ENCODE data around the gene NPB.

Gene NPB

DNA sequence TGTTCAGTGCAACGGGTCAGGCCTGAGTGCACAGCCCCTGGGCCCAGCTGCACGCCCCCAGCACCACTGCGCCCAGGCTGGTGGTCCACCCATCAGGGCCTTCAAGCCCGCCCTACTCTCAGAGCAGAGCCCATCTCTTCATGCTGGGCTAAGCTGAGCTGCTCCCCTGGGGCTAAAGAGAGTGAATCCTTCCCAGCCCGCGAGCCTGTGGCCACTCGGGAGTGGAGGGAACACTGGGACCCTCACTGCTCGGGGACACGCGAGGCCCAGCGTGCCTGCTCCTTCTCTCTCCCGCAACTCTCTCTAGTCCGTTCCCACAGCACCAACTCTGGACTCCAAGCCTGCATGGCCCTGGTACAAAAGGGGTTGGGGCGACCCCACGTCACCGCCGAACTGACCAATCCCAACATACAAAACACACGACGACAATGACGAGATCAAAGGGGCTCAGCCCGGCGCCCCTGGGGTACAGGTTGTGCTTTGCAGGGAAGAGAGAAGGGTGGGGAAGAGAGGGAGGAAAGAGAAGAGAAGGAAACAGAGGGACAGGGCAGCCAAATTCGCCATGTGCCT, 20.0 kb downstream of the NPB start:
- no peak overlapping the region for H3K4me3 ChIP-seq (ENCODE audit: low read length)
- TF ChIP-seq, protein P1, sequence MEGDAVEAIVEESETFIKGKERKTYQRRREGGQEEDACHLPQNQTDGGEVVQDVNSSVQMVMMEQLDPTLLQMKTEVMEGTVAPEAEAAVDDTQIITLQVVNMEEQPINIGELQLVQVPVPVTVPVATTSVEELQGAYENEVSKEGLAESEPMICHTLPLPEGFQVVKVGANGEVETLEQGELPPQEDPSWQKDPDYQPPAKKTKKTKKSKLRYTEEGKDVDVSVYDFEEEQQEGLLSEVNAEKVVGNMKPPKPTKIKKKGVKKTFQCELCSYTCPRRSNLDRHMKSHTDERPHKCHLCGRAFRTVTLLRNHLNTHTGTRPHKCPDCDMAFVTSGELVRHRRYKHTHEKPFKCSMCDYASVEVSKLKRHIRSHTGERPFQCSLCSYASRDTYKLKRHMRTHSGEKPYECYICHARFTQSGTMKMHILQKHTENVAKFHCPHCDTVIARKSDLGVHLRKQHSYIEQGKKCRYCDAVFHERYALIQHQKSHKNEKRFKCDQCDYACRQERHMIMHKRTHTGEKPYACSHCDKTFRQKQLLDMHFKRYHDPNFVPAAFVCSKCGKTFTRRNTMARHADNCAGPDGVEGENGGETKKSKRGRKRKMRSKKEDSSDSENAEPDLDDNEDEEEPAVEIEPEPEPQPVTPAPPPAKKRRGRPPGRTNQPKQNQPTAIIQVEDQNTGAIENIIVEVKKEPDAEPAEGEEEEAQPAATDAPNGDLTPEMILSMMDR (IDR thresholded peaks at IDR 0.05; ENCODE audit: insufficient read depth, low read depth, low read length, missing control alignments): no peak

GRCh38 chr17:81922566-81923301, 20.7 kb downstream of the NPB start:
- no peak for DNase-seq (ENCODE audit: low read depth)
- TF ChIP-seq, protein P1 (IDR thresholded peaks at IDR 0.05; ENCODE audit: insufficient read depth, low read depth, low read length, missing control alignments): no peak
- H3K4me3 ChIP-seq (ENCODE audit: low read length): no peak overlapping the region

More for the DNA sequence above, 20.0 kb downstream of the NPB start:
- DNase-seq (ENCODE audit: low read depth): no peak

GRCh38 chr17:81923302-81924260, 21.5 kb downstream of the NPB start:
- TF ChIP-seq, protein P1 (IDR thresholded peaks at IDR 0.05; ENCODE audit: insufficient read depth, low read depth, low read length, missing control alignments): peak; percentile 1
- peak overlapping the region; percentile 31 for H3K4me3 ChIP-seq (ENCODE audit: low read length)
- peak; percentile 81 for DNase-seq (ENCODE audit: low read depth)

DNA sequence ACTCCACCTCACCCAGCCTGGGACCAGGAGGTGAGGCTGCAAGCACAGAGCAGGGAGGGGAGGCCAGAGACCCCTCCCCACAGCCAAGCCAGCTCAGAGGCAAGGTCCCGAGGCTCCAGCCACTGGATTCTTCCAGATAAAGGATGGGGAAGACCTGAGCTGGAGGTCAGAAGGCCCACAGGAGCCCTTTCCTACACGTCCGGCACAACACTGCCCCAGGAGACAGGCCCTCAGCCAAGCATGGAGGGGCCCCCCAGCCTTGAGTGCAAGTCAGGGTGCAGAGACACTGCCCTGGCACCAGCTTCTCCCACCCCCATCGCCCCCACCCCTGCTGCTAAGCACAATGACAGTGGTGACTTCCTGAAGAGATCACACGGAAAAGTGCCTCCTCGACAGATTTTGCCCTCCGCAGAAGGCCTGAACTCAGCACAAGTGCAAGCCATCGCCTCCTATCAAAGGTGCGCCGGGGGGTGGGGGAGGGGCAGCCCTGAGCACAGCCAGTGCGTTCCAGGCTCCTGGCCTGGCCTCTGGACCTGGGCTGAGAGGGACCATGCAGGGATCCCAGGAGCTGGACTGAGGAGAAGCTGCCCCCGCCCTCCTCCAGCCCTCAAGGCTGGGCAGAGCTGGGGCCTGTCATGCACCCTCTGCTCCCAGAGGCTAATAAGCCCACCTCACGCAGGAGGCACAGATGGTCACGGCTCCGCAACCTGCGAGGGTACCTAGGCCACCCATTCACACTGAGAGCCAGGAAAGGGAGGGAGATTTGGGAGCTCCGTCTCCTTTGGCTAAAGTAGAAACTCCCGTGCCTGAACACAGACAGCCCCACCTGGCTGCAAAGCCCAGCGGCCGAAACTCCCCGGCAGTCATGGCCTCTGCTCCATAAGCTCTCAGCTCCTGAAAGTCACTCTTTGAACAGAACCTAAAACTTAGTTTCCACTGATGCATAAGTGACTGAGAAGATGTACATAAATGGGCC, 22.8 kb downstream of the NPB start:
- TF ChIP-seq, protein P1 (IDR thresholded peaks at IDR 0.05; ENCODE audit: insufficient read depth, low read depth, low read length, missing control alignments): no peak

GRCh38 chr17:81925860-81926450, 23.9 kb downstream of the NPB start:
- TF ChIP-seq, protein P1 (IDR thresholded peaks at IDR 0.05; ENCODE audit: insufficient read depth, low read depth, low read length, missing control alignments): no peak
- no peak for DNase-seq (ENCODE audit: low read depth)
- peak overlapping the region; percentile 70 for H3K4me3 ChIP-seq (ENCODE audit: low read length)

More for the DNA sequence above, 22.8 kb downstream of the NPB start:
- no peak overlapping the region for H3K4me3 ChIP-seq (ENCODE audit: low read length)
- DNase-seq (ENCODE audit: low read depth): no peak
